COLO668 (cell line): ENCODE data around the gene HSD3B2.
"Not testable (repeated sequence)": the region's sequence is repeated elsewhere in the genome, so short reads cannot be mapped to it uniquely, and the experiment has no call there.

ENCODE experiments used
- DNase-seq: peaks from one replicate; lab custom pipeline; 2025; ENCODE audit not compliant: unreplicated experiment; lab: John Stamatoyannopoulos, UW

HSD3B2 gene

DNA sequence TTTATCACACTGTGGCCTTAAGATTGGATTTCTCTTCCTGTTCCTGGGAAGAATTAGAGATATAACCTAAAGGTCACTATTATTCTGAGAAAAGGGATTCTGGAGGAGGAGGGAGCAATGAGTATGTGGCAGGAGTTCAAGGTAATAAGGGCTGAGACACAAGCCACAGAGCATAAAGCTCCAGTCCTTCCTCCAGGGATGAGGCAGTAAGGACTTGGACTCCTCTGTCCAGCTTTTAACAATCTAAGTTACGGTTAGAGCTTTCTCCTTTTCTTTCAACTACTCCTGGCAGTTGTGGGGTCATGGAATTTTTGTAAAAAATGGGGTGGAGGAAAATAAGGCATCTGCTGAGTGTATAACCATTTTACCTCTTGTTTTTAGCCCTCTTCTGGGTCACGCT lies at the start of gene HSD3B2:
Gene HSD3B2 (plus strand): TSS at position 201 of the 400 bp plus-strand sequence. CDS start 270 bp downstream, outside the sequence.
- DNase-seq = no peak

- DNase-seq = no peak
Measured at GRCh38 chr1:119366424-119366823, 48.5 kb upstream of the HSD3B2 start.

GRCh38 chr1:119367432-119368124 lies 47.4 kb upstream of the HSD3B2 start:
- no peak for DNase-seq

- no peak for DNase-seq
Measured at GRCh38 chr1:119368554-119368953, 46.4 kb upstream of the HSD3B2 start, which contains the start of gene HAO2. TSS of gene HAO2 (plus strand) at chr1:119368785. CDS start at chr1:119381086, 12,301 bp downstream.

GRCh38 chr1:119370748-119371147 lies 44.2 kb upstream of the HSD3B2 start:
- no peak for DNase-seq

- no peak for DNase-seq
Measured at GRCh38 chr1:119371815-119372214, 43.1 kb upstream of the HSD3B2 start.

DNA sequence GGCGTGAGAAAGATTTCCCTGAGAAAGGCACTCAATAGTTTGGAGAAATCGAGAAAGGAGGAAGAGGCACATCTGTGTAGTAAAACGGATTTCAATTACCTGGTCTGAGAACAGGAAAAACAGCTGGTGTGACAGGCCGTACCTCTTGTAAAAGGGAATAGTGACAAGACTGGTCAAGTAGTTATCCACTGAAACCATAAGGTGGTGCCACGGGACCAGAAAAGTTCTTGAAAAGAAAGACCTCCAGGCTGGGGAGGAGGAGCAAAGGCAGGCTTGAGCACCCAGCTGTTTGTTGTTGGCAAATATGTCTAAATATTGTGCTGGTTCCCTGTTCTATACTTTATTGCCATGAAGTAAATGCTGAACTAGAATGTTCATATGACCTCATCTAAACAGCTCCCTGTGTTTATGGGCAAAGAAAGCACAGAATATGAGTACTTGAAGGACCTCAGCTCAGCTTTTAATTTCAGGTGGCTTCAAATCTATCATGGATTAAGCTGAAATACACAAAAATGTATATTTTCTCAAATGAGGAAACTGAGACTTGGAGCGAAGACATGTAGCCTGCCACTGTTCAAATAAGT lies 42.4 kb upstream of the HSD3B2 start:
- peak; percentile 16 for DNase-seq

GRCh38 chr1:119373465-119373864 lies 41.5 kb upstream of the HSD3B2 start:
- no peak for DNase-seq

GRCh38 chr1:119374208-119374874 lies 40.6 kb upstream of the HSD3B2 start:
- no peak for DNase-seq

GRCh38 chr1:119375366-119375765 lies 39.6 kb upstream of the HSD3B2 start:
- DNase-seq = no peak

GRCh38 chr1:119376594-119376993 lies 38.4 kb upstream of the HSD3B2 start:
- no peak for DNase-seq

- not testable (repeated sequence) for DNase-seq
Measured at GRCh38 chr1:119377594-119377993, 37.4 kb upstream of the HSD3B2 start.

DNA sequence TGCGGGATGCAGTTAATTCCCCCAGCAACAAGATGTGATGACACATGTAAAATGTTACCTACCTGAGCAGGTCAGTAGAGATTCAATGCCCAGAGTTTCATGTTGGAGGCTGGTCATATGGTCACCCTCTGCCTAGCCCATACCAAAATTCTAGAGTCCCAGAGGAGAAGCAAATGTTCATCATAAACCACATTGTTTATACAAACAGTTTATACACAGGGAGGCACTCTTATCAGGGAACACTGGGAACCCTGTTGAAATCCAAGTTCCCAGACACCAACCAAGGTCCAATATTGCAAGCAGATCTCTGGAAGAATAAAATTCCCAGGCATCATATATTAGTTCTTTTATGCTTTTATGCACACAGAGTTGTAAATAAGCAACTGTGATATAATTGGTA lies 35.8 kb upstream of the HSD3B2 start:
- DNase-seq = no peak

DNA sequence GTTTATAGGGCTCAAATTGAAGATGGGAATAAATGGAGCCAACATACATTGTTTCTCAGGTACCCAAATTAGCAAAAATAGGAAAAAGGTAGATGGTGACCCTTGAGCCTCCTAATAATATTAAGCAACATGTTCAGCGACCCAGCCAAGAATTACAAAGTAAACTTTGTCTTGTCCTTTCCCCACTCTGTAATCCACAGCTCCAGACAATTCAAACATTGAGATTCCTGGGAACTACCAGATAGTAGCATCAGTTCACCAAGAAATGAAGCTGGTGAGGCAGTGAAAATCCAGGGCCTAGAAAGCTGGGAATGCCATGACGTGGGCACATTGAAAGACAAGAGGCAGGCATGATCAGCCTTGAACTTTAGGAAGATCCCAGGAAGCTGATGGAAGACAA lies 34.6 kb upstream of the HSD3B2 start:
- no peak for DNase-seq

- no peak for DNase-seq
Measured at GRCh38 chr1:119380983-119381662, 33.8 kb upstream of the HSD3B2 start.

GRCh38 chr1:119384591-119384990 lies 30.4 kb upstream of the HSD3B2 start:
- DNase-seq = peak; percentile 65

GRCh38 chr1:119385650-119386049 lies 29.3 kb upstream of the HSD3B2 start:
- no peak for DNase-seq

GRCh38 chr1:119387858-119388257 lies 27.1 kb upstream of the HSD3B2 start:
- no peak for DNase-seq

DNA sequence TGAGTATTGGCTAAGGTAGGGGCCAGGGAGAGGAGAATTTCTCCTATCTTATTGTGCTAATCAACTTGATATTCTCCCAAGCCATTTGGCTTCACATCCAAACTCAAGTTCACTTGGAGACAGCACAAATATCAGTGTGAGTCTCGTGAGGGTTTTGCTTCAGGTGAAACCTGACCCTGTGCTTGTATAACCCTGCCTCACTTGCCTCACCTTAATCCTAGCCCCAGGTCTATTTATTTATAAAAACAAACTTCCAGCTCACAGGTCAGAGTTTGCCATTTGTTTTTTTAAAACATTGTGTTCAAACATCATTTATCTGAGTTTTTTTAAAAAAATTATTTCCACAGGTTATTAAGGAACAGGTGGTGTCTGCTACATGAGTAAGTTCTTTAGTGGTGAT lies 26.5 kb upstream of the HSD3B2 start:
- DNase-seq = no peak

GRCh38 chr1:119390526-119390925 lies 24.4 kb upstream of the HSD3B2 start:
- no peak for DNase-seq

DNA sequence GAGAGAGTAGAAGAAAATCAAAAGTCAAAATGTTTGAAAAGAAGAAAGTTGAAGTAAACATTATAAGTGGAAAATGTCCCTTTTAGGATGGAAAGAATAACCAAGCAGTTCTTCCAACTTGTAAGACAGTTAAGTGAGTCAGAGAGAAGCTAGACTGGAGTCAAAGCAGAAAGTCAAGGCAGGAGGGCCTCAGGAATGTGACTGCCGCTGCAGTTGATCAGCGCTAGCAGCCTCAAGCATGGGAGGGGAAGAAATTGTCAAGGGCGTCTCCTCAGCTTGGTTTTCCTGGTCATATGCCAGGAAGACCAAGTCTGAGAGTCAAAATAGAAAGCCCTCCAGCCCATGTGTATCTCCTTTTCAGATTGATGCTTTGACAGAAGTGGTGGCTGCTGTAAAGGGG lies 23.2 kb upstream of the HSD3B2 start:
- no peak for DNase-seq

GRCh38 chr1:119394085-119394484 lies 20.9 kb upstream of the HSD3B2 start:
- DNase-seq = no peak
